ENCODE results near the gene COLGALT1. TPM values are rescaled to one million over a fixed set of nuclear protein-coding genes. Genes with fewer than 3 reads are reported as not detected.

The COLGALT1 gene
- total RNA-seq, 1 donor from 2014 or later, result 59.3 TPM

DNA sequence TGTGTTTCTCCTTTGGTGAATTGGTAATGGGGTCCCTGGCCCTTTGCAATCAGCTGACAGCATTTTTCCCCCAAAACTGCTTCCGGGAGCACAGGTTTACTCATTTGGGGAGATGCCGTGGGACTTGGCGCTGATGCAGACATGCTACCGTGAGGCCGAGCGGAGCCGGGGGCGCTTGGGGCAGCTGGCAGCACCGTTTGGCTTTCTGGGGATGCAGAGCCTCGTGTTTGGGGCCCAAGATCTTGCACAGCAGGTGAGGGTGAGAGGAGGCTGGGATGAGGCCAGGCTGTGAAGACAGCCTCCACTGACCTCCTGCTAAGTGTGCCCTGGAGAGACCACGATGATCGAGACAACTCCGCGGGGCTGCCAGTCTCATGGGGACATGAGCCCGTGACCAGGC is 13.4 kb upstream of the COLGALT1 start:
- Mint-ChIP-seq H3K9me3 (no peaks in the 10 kb centered on the region), H3K27ac (no peak overlapping the region), H3K4me3 (no peak overlapping the region), H3K36me3 (no peaks in the 10 kb centered on the region), H3K27me3 (ENCODE audit: low read depth) (peaks cover 30% of the 10 kb centered on the region), H3K4me1 (peaks cover 2% of the 10 kb centered on the region)
- TF ChIP-seq, protein P1, sequence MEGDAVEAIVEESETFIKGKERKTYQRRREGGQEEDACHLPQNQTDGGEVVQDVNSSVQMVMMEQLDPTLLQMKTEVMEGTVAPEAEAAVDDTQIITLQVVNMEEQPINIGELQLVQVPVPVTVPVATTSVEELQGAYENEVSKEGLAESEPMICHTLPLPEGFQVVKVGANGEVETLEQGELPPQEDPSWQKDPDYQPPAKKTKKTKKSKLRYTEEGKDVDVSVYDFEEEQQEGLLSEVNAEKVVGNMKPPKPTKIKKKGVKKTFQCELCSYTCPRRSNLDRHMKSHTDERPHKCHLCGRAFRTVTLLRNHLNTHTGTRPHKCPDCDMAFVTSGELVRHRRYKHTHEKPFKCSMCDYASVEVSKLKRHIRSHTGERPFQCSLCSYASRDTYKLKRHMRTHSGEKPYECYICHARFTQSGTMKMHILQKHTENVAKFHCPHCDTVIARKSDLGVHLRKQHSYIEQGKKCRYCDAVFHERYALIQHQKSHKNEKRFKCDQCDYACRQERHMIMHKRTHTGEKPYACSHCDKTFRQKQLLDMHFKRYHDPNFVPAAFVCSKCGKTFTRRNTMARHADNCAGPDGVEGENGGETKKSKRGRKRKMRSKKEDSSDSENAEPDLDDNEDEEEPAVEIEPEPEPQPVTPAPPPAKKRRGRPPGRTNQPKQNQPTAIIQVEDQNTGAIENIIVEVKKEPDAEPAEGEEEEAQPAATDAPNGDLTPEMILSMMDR (IDR thresholded peaks at IDR 0.05; ENCODE audit: unreplicated experiment), result no peak
- DNase-seq (ENCODE audit: low spot score in 2 of 2, unreplicated experiment in 2 of 2), result no peak

DNA sequence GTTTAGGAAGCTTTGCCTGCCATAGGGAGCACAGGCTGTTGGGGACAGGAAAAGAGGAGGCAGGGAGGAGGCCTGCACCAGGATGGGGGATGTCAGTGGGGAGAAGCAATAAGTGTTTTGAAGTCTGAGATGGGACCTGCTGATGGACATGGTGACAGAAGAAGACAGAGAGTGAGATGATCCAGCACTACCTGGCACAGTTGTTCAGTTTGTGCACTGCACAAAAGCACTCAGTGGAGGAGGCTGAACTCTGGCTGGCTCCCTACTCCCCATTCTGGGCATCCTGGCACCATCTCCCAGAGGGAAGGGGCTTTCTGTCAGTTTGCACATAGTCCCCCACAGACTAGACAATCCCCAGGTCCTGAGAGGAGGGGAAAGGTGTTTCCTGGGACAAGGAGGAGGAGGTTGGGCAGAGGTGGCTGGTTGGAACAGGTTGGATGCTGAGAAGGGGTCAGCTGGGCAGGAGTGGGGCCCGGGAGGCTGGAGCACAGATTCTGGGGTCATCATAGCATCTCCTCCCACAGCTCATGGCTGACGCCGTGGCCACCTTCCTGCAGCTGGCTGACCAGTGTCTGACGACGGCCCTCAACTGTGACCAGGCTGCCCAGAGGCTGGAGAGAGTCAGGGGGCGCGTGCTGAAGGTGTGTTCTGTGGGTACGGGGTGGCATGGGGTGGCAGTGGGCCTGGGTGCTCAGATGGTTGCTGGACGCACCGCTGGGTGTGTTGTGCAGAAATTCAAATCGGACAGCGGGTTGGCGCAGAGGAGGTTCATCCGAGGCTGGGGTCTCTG is 12.5 kb upstream of the COLGALT1 start:
- Mint-ChIP-seq H3K27ac (no peak overlapping the region), H3K27me3 (ENCODE audit: low read depth) (peaks cover 21% of the 10 kb centered on the region), H3K4me1 (peaks cover 2% of the 10 kb centered on the region), H3K9me3 (no peaks in the 10 kb centered on the region), H3K4me3 (no peak overlapping the region), H3K36me3 (no peaks in the 10 kb centered on the region)
- TF ChIP-seq, protein P1 (IDR thresholded peaks at IDR 0.05; ENCODE audit: unreplicated experiment), result no peak
- no peak for DNase-seq (ENCODE audit: low spot score in 2 of 2, unreplicated experiment in 2 of 2)

DNA sequence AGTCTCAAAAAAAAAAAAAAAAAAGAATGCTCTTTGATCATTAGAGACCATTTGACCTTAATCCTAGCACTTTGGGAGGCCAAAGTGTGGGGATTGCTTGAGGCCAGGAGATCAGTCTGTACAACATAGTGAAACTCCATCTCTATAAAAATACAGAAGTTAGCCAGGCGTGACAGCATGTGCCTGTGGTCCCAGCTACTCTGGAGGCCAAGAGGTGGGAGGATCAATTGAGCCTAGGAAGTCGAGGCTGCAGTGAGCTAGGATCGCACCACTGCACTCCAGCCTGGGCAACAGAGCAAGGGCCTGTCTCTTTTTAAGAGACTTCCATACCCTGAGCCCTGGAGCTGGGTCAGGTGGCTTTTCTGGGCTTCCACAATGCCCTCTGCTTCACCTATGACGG is 11.5 kb upstream of the COLGALT1 start:
- DNase-seq (ENCODE audit: low spot score in 2 of 2, unreplicated experiment in 2 of 2), result no peak
- Mint-ChIP-seq H3K9me3 (no peaks in the 10 kb centered on the region), H3K4me1 (peaks cover 2% of the 10 kb centered on the region), H3K27me3 (ENCODE audit: low read depth) (peaks cover 11% of the 10 kb centered on the region), H3K27ac (no peak overlapping the region), H3K4me3 (no peak overlapping the region), H3K36me3 (no peaks in the 10 kb centered on the region)
- TF ChIP-seq, protein P1 (IDR thresholded peaks at IDR 0.05; ENCODE audit: unreplicated experiment), result no peak

DNA sequence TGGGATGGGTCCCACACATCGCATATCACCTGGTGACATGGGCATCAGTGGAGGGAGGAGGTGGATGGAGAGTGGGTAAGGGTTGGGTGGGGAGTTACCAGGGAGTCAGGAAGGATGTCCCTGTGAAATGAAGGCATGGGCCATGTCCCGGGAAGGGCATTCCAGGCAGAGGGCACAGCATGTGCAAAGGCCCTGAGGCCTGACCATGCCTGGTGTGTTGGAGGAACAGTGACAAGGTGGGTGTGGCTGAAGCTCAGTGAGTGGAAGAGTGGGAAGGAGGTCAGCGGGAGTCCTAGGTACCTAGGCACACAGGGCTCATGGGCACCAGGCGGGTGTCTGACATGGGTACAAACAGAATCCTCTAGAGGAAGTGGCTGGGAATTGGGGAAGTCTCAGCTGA is 11.0 kb upstream of the COLGALT1 start:
- Mint-ChIP-seq H3K9me3 (no peaks in the 10 kb centered on the region), H3K36me3 (no peaks in the 10 kb centered on the region), H3K27ac (no peak overlapping the region), H3K27me3 (ENCODE audit: low read depth) (peaks cover 10% of the 10 kb centered on the region), H3K4me3 (no peak overlapping the region), H3K4me1 (peaks cover 2% of the 10 kb centered on the region)
- DNase-seq (ENCODE audit: low spot score in 2 of 2, unreplicated experiment in 2 of 2), result no peak
- TF ChIP-seq, protein P1 (IDR thresholded peaks at IDR 0.05; ENCODE audit: unreplicated experiment), result no peak

DNA sequence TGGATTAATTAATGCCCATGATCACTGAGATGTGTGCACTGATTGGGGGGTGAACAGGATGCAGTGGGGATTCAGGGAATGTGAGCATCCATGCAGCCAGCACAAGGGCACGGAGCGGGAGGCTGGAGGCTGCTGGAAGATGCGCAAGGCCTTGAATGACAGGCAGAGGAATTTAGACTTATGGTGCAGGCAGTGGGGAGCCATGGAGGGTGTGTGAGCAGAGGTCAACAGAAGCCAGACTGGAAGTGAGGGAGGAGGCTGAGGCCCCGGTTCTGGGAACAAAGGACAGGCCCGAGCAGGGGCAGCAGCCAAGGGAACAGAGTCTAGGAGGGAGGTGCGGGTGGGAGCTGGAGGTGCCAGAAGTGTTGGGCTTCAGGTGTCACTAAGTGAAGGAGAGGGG is 7.3 kb upstream of the COLGALT1 start:
- H3K27ac Mint-ChIP-seq, result no peak overlapping the region

More for the DNA sequence above, 7.3 kb upstream of the COLGALT1 start:
- TF ChIP-seq, protein P1 (IDR thresholded peaks at IDR 0.05; ENCODE audit: unreplicated experiment), result no peak
- H3K9me3 Mint-ChIP-seq, result peaks cover under 1% of the 10 kb centered on the region
- no peak for DNase-seq (ENCODE audit: low spot score in 2 of 2, unreplicated experiment in 2 of 2)
- H3K27me3 Mint-ChIP-seq (ENCODE audit: low read depth), result no peaks in the 10 kb centered on the region
- no peaks in the 10 kb centered on the region for H3K36me3 Mint-ChIP-seq
- H3K4me1 Mint-ChIP-seq, result no peaks in the 10 kb centered on the region
- no peak overlapping the region for H3K4me3 Mint-ChIP-seq
